ENCODE data around the gene CRELD1. TPM values are rescaled to one million over a fixed set of nuclear protein-coding genes. Genes with fewer than 3 reads are reported as not detected.

Gene CRELD1
- total and polyA plus RNA-seq, 2 of the 13 experiments (the other 11 are each of a cell fraction or from before 2014, with no cell fraction given), result 27.1 to 61.9 TPM

- no peak for TF ChIP-seq ETV6 (CRISPR knock-in tag; conservative IDR thresholded peaks at IDR 0.05)
- TF ChIP-seq ZSCAN9 (CRISPR knock-in tag; IDR thresholded peaks at IDR 0.05; ENCODE audit: borderline replicate concordance), result no peak
- 0 out of 2 replicates have a peak, but pooled peaks have one; percentile 51 for TF ChIP-seq KMT2B (CRISPR knock-in tag; IDR thresholded peaks at IDR 0.05)
- no peak; the same call in 1 of the 2 replicates for TF ChIP-seq ZNF678 (CRISPR knock-in tag; IDR thresholded peaks at IDR 0.05)
- no peak for TF ChIP-seq FOXA1 (IDR thresholded peaks at IDR 0.05)
- TF ChIP-seq FOXA1 (CRISPR knock-in tag; IDR thresholded peaks at IDR 0.05), result peak; percentile 91
- 0 out of 2 replicates have a peak, but pooled peaks have one; percentile 52 for TF ChIP-seq CCDC6 (CRISPR knock-in tag; IDR thresholded peaks at IDR 0.05)
- TF ChIP-seq, protein P1, sequence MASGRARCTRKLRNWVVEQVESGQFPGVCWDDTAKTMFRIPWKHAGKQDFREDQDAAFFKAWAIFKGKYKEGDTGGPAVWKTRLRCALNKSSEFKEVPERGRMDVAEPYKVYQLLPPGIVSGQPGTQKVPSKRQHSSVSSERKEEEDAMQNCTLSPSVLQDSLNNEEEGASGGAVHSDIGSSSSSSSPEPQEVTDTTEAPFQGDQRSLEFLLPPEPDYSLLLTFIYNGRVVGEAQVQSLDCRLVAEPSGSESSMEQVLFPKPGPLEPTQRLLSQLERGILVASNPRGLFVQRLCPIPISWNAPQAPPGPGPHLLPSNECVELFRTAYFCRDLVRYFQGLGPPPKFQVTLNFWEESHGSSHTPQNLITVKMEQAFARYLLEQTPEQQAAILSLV (CRISPR knock-in tag; IDR thresholded peaks at IDR 0.05; ENCODE audit: borderline replicate concordance), result no peak
- no peak for TF ChIP-seq ATM (IDR thresholded peaks at IDR 0.05; ENCODE audit: borderline replicate concordance)
- TF ChIP-seq ZC3H13 (CRISPR knock-in tag; IDR thresholded peaks at IDR 0.05), result 0 out of 2 replicates have a peak, but pooled peaks have one; percentile 14
- no peak for TF ChIP-seq SRY (CRISPR knock-in tag; IDR thresholded peaks at IDR 0.05)
- TF ChIP-seq ZNF747 (CRISPR knock-in tag; IDR thresholded peaks at IDR 0.05; ENCODE audit: borderline replicate concordance), result peak; percentile 45; the same call in 1 of the 2 replicates
- TF ChIP-seq KDM6A (CRISPR knock-in tag; IDR thresholded peaks at IDR 0.05; ENCODE audit: low read depth), result no peak
- TF ChIP-seq, protein P2, sequence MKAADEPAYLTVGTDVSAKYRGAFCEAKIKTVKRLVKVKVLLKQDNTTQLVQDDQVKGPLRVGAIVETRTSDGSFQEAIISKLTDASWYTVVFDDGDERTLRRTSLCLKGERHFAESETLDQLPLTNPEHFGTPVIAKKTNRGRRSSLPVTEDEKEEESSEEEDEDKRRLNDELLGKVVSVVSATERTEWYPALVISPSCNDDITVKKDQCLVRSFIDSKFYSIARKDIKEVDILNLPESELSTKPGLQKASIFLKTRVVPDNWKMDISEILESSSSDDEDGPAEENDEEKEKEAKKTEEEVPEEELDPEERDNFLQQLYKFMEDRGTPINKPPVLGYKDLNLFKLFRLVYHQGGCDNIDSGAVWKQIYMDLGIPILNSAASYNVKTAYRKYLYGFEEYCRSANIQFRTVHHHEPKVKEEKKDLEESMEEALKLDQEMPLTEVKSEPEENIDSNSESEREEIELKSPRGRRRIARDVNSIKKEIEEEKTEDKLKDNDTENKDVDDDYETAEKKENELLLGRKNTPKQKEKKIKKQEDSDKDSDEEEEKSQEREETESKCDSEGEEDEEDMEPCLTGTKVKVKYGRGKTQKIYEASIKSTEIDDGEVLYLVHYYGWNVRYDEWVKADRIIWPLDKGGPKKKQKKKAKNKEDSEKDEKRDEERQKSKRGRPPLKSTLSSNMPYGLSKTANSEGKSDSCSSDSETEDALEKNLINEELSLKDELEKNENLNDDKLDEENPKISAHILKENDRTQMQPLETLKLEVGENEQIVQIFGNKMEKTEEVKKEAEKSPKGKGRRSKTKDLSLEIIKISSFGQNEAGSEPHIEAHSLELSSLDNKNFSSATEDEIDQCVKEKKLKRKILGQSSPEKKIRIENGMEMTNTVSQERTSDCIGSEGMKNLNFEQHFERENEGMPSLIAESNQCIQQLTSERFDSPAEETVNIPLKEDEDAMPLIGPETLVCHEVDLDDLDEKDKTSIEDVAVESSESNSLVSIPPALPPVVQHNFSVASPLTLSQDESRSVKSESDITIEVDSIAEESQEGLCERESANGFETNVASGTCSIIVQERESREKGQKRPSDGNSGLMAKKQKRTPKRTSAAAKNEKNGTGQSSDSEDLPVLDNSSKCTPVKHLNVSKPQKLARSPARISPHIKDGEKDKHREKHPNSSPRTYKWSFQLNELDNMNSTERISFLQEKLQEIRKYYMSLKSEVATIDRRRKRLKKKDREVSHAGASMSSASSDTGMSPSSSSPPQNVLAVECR (CRISPR knock-in tag; IDR thresholded peaks at IDR 0.05; ENCODE audit: borderline replicate concordance), result peak; percentile 50; the same call in 1 of the 2 replicates
- TF ChIP-seq SMYD3 (CRISPR knock-in tag; IDR thresholded peaks at IDR 0.05), result no peak
- no peak; the same call in 1 of the 2 replicates for TF ChIP-seq ZNF605 (CRISPR knock-in tag; IDR thresholded peaks at IDR 0.05)
- no peak for TF ChIP-seq SETDB1 (CRISPR knock-in tag; IDR thresholded peaks at IDR 0.05; ENCODE audit: borderline replicate concordance)
- TF ChIP-seq ZNF335 (CRISPR knock-in tag; IDR thresholded peaks at IDR 0.05), result no peak
- TF ChIP-seq HES4 (CRISPR knock-in tag; IDR thresholded peaks at IDR 0.05; ENCODE audit: borderline replicate concordance), result no peak
These were observed 35.9 kb upstream of the CRELD1 start (continued) for GRCh38 chr3:9897408-9898372.
